GM21786 (cell line): ENCODE data around the gene NUCKS1.
A peak's percentile ranks its signal among the peaks of the same experiment; 100 is the strongest.

Experiments
- ATAC-seq: cut with Tn5 transposase; IDR thresholded peaks from one replicate; pipeline ENCODE4 v1.9.1; 2021; ENCODE audit not compliant: unreplicated experiment

NUCKS1 gene

GRCh38 chr1:205672395-205672889, 77.5 kb downstream of the NUCKS1 start:
- no peak for ATAC-seq

DNA sequence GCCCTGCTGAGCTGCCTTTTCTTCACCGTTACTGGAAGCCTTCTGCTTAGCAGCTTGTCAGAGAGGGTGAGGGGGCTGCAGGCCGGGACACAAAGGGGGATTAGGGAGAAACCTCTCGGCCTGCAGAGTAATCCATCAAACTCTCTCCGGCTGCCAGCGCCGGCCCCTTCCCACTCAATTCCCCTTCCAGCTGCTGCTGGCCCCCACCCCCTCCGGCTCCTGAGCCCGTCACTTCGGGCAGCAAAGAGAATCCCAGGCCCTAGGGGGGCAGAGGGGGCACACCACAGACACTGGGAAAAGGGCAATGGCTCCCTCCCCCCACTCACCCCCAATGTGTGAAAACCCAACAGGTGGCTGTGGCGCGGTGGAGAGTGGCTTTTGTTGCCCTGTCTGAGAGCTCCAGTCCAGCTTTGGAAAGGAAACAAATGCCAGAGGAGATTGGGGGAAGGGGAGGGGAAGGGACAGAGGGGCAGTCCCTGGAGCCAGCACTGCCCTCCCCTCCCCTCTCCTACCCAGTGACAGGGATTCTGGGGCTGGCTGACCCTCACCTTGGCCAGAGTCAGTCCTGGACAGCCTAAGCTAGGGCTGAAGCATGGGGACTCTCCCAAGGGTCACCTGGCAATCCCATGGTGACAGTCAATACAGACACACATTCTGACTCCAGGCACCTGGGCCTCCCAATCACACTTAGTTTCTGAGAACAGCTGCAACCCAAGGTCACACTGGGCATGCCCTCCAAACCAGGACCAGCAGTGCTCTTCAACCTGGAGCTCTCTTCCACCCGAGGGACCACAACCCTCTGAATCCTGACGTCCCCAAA, 79.2 kb downstream of the NUCKS1 start:
- ATAC-seq = no peak

DNA sequence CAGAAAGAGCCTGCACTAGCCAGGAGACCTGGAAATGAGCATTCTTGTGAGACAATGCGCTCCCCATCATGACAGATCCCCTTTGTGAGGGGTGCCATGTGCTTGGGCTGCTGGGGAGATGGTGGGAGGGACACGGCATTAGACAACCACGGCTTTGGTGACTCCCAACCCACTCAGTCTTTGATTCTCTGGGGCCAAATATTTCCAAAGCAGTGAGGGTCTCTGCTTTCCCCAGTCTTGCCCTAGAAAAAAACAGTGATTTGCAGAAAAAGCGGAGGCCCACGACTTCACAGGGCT, 79.9 kb downstream of the NUCKS1 start:
- ATAC-seq = no peak

DNA sequence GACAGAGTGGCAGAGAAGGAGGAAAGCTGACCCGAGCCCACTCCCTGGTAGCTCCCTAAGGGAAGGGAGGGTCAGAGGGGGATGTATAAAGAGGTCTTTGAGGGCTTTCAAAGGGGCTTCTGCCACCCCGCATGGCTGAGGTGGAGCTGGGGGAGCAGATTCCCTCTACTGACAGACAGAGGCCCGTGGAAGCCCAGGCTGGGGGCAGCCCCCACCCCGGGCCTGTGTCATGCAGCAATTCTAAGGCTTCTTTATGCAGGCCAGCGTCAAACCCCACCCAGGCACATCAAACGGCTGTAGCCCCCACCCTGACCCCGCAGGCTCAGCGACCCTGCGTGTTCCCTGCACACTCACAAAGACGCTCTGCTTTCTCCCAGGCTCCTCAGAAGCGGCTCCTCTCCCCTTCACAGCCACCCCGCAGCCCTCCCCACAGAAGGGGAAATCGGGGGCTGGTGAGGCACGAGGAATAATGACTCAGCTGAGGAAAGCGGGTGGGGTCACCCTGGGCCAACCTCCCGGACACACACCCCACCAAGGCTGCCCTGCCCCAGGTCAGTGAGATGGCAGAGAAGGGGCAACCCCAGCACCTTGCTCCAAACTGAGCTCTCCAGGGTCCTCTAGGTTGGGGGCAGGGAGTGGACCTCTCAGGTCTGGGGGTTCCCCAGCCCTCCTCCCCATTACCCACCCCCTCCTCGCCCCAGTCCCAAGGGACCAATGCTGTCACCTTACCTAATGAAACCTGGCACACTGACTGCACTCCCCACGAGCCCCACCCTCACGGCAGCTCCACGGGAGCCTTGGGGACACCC, 80.4 kb downstream of the NUCKS1 start:
- peak; percentile 41 for ATAC-seq

DNA sequence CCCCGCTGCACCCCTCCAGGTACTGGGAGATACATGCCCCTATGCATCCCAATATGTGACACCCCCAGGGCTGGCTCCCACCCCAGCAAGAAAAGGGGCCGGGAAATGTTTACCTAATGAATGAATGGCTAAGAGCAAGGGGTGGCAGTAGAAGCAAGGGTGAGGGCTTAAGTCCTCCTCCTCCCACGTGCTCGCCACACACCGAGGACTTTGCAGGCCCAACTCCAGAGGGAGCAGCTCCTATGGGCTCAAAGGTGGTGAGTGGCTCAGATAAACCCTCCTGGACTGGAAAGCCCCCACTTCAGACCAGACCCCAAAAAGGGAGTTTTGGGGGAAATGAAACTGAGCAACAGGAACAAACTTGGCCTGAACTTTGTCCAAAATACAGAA, 81.0 kb downstream of the NUCKS1 start:
- peak; percentile 23 for ATAC-seq

- ATAC-seq = no peak
Observed at GRCh38 chr1:205667909-205668643, 81.9 kb downstream of the NUCKS1 start.

DNA sequence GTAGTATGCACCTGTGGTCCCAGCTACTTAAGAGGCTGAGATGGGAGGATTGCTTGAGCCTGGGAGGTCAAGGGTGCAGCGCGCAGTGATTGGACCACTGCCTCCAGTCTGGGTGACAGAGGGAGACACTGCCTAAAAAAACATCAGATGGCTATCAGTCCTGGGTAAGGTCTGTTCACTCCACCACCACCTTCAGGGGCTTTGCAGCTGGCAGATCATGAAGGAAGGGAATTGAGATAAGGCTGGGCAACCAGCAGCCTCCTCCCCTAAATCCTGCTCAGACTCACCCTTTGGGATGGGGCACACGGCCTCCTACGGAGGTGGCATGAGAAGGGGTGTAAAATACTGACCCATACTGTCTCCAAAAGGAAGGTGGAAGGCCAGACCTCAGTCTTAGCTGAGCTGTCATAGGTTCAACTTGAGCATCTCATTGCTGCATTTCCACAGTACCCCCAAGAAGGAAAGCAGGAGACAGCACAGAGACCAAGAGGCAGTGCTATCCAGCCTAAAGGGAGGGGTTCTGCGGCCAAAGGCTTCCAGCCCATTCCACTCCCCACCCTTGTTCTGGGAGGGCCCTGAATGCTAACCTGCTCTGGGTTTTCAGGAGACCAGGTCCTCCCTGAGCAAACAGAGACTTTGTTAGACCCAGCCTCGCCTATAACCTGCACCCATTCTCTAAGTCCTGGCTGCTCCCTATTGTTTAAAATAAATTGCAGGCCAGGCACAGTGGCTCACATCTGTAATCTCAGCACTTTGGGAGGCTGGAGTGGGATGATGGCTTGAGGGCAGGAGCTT, 83.4 kb downstream of the NUCKS1 start:
- no peak for ATAC-seq

- ATAC-seq = no peak
Observed at GRCh38 chr1:205665201-205666045, 84.6 kb downstream of the NUCKS1 start.

- no peak for ATAC-seq
Observed at GRCh38 chr1:205664399-205665017, 85.5 kb downstream of the NUCKS1 start.

DNA sequence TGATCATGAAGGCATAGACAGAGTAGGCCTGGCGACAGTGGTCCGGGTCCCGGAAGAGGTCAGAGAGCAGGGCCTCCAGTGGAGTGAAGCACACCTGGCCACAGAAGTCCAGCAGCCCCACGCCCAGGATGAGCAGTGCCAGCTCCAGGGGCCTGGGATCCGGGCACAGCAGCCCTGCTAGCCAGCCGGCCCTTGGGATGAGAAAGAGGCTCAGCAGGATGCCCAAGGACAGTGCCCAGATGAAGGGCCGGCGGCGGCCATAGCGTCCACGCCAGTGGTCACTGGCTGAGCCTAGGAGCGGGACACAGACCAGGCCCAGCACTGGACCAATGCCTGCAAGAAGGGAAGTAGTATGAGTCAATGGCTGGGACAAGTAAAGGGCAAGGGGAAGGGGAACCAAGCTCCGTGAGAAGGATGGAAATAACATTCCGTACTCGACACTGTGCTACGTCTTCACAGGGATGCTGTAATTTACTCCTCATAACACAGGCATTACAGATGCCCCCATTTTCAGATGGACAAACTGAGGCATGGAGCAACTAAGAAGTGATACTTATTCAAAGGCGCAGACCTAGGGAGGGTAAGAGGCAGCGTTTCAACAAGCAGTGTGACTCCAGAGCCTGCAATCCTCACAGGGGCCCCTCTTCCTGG, 86.6 kb downstream of the NUCKS1 start:
- no peak for ATAC-seq
